NB4 (cell line): ENCODE measurements around the gene HAVCR1.

Experiments
- CTCF ChIP-seq: IDR thresholded peaks from one replicate; pipeline ENCODE4 v1.5.1; 2012; ENCODE audit warnings: low read depth, low read length
- MAX ChIP-seq: IDR thresholded peaks from 2 replicates; pipeline ENCODE4 v1.6.1; 2011; ENCODE audit warnings: low read depth, low read length
- POLR2A ChIP-seq: IDR thresholded peaks from 2 replicates; pipeline ENCODE4 v1.6.1; 2011; ENCODE audit warnings: mild to moderate bottlenecking; ENCODE audit not compliant: insufficient read length; ENCODE audit errors: extremely low read depth

- TF ChIP-seq CTCF: no peak
- TF ChIP-seq POLR2A: no peak
- no peak for TF ChIP-seq MAX
Measured at GRCh38 chr5:157107508-157107907, 48.6 kb upstream of the HAVCR1 start.
